Measurements from ENCODE around the gene SLC22A16.

GRCh38 chr6:110509617-110510241 is 33.3 kb upstream of the SLC22A16 start:
- TF ChIP-seq CTCF (IDR thresholded peaks at IDR 0.05), result no peak
- TF ChIP-seq JUN (CRISPR knock-in tag; IDR thresholded peaks at IDR 0.05), result no peak
- TF ChIP-seq FOXK1 (CRISPR knock-in tag; IDR thresholded peaks at IDR 0.05), result no peak
- no peak for TF ChIP-seq ESRRA (CRISPR knock-in tag; IDR thresholded peaks at IDR 0.05; ENCODE audit: borderline replicate concordance)
- TF ChIP-seq TEAD1 (CRISPR knock-in tag; IDR thresholded peaks at IDR 0.05), result no peak
- no peak for TF ChIP-seq RELA (CRISPR knock-in tag; IDR thresholded peaks at IDR 0.05; ENCODE audit: borderline replicate concordance)
- TF ChIP-seq MXD4 (CRISPR knock-in tag; IDR thresholded peaks at IDR 0.05; ENCODE audit: borderline replicate concordance), result no peak
- TF ChIP-seq SMAD3 (CRISPR knock-in tag; IDR thresholded peaks at IDR 0.05; ENCODE audit: borderline replicate concordance), result no peak
